Testis (tissue), 3 donors: ENCODE data around the gene ATP11A. TPM values are rescaled to one million over a fixed set of nuclear protein-coding genes. Genes with fewer than 3 reads are reported as not detected.

Experiments
- DNase-seq: peaks from one replicate; pipeline ENCODE4 v3.0.0-alpha.2; 2019
- H3K27ac ChIP-seq, 2 donors: fragments of 200-600 bp; sonication (generic); one replicate each; pipeline ENCODE4 v1.5.1; 2019
- H3K27me3 ChIP-seq: fragments of 200-600 bp; sonication (generic); one replicate; pipeline ENCODE4 v1.5.1; 2019
- H3K36me3 ChIP-seq: fragments of 200-600 bp; sonication (generic); one replicate; pipeline ENCODE4 v1.5.1; 2017; ENCODE audit warnings: low read depth; ENCODE audit errors: missing control alignments
- H3K4me1 ChIP-seq: fragments of 200-600 bp; sonication (generic); one replicate; pipeline ENCODE4 v1.5.1; 2019
- H3K4me3 ChIP-seq, 2 donors: fragments of 200-600 bp; sonication (generic); one replicate each; pipeline ENCODE4 v1.5.1; 2017 to 2019
- H3K9me3 ChIP-seq: fragments of 200-600 bp; sonication (generic); one replicate; pipeline ENCODE4 v1.5.1; 2017
- POLR2A ChIP-seq: fragments of 450-650 bp; IDR thresholded peaks from one replicate; pipeline ENCODE4 v1.6.1; 2017; ENCODE audit warnings: antibody characterized with exemption, mild to moderate bottlenecking, moderate library complexity
- WGBS, 2 donors: methylation state at CpG; one replicate each; pipeline ENCODE4 v1.1.5; 2018; 5-methylcytosine and 5-hydroxymethylcytosine counted together
- intact Hi-C: fragments of 100-400 bp; cut with DNase I; formaldehyde crosslinking; loops from one replicate; pipeline ENCODE4 v1.15.1; 2023; ENCODE audit warnings: low total_unique reads
- polyA plus RNA-seq: library from polyadenylated mRNA; stranded (reverse); fragments of 350-450 nt; fragmentation: Illumina TruSeq; extraction: RNeasy Lipid Tissue Mini Kit (QIAGEN cat#74804); gene quantifications from one replicate; pipeline ENCODE4 v1.2.3, GENCODE V29; 2014; ENCODE audit warnings: low read depth, low replicate concordance; ENCODE audit not compliant: insufficient read depth
- total RNA-seq, 2 donors: library from RNA; depleted of rRNA; stranded (reverse); fragments of >200 nt; gene quantifications; one replicate each; pipeline ENCODE4 v1.2.3, GENCODE V29; 2016
- TF ChIP-seq, protein P1 (sequence below), 3 experiments: fragments of 450-650 bp in 2 of 3; fragments of 200-600 bp in 1 of 3; sonication (generic) in 1 of 3; IDR thresholded peaks; one replicate each; pipeline ENCODE4 v1.5.1; 2016 to 2019; ENCODE audit warnings: antibody characterized with exemption in 3 of 3, mild to moderate bottlenecking in 2 of 3, moderate library complexity in 1 of 3

Gene ATP11A
- total and polyA plus RNA-seq, 3 donors from 2014 or later, result 34.4 to 122 (median 112) TPM

- TF ChIP-seq, protein P1, sequence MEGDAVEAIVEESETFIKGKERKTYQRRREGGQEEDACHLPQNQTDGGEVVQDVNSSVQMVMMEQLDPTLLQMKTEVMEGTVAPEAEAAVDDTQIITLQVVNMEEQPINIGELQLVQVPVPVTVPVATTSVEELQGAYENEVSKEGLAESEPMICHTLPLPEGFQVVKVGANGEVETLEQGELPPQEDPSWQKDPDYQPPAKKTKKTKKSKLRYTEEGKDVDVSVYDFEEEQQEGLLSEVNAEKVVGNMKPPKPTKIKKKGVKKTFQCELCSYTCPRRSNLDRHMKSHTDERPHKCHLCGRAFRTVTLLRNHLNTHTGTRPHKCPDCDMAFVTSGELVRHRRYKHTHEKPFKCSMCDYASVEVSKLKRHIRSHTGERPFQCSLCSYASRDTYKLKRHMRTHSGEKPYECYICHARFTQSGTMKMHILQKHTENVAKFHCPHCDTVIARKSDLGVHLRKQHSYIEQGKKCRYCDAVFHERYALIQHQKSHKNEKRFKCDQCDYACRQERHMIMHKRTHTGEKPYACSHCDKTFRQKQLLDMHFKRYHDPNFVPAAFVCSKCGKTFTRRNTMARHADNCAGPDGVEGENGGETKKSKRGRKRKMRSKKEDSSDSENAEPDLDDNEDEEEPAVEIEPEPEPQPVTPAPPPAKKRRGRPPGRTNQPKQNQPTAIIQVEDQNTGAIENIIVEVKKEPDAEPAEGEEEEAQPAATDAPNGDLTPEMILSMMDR (IDR thresholded peaks at IDR 0.05), result no peak
- no peak for TF ChIP-seq POLR2A
- Histone ChIP-seq H3K9me3 (no peaks in the 10 kb centered on the region), H3K4me1 (no peaks in the 10 kb centered on the region), H3K4me3 (no peak overlapping the region), H3K27me3 (no peaks in the 10 kb centered on the region), H3K27ac (no peak overlapping the region), H3K36me3 (no peaks in the 10 kb centered on the region)
- 92 to 93% methylated on average over 15 of the region's 15 CpGs for WGBS, 2 donors
- DNase-seq, result no peak
- intact Hi-C loops, result no loop called here
These were observed 162.6 kb downstream of the ATP11A start for GRCh38 chr13:112852392-112852791.

GRCh38 chr13:112852808-112853207, 163.0 kb downstream of the ATP11A start:
- no peak for DNase-seq
- H3K27me3 ChIP-seq, result no peaks in the 10 kb centered on the region
- WGBS, 2 donors, result 97 to 98% methylated on average over 10 of the region's 10 CpGs

GRCh38 chr13:112854321-112854720, 164.5 kb downstream of the ATP11A start:
- WGBS, 2 donors, result 95 to 98% methylated on average over 16 to 25 of the region's 25 CpGs
- H3K27me3 ChIP-seq, result no peaks in the 10 kb centered on the region
- no peaks in the 10 kb centered on the region for H3K36me3 ChIP-seq
- no peak for DNase-seq
- no peak for TF ChIP-seq POLR2A
- TF ChIP-seq, protein P1 (IDR thresholded peaks at IDR 0.05), result no peak
- intact Hi-C loops, result no loop called here
- H3K4me1 ChIP-seq, result no peaks in the 10 kb centered on the region
- H3K4me3 ChIP-seq, result no peak overlapping the region
- H3K27ac ChIP-seq, result no peak overlapping the region
- no peaks in the 10 kb centered on the region for H3K9me3 ChIP-seq

More at GRCh38 chr13:112852808-112853207, 163.0 kb downstream of the ATP11A start:
- Histone ChIP-seq H3K9me3 (no peaks in the 10 kb centered on the region), H3K36me3 (no peaks in the 10 kb centered on the region), H3K4me3 (no peak overlapping the region), H3K27ac (no peak overlapping the region), H3K4me1 (no peaks in the 10 kb centered on the region)
- TF ChIP-seq POLR2A, result no peak
- TF ChIP-seq, protein P1 (IDR thresholded peaks at IDR 0.05), result no peak
- intact Hi-C loops, result no loop called here

- Histone ChIP-seq H3K9me3 (no peaks in the 10 kb centered on the region), H3K36me3 (no peaks in the 10 kb centered on the region), H3K27ac (no peak overlapping the region), H3K4me1 (no peaks in the 10 kb centered on the region), H3K27me3 (no peaks in the 10 kb centered on the region), H3K4me3 (no peak overlapping the region)
- TF ChIP-seq, protein P1 (IDR thresholded peaks at IDR 0.05), result no peak
- TF ChIP-seq POLR2A, result no peak
- DNase-seq, result no peak
- 91 to 96% methylated on average over 10 to 21 of the region's 21 CpGs for WGBS, 2 donors
- intact Hi-C loops, result no loop called here
These were observed 166.0 kb downstream of the ATP11A start for GRCh38 chr13:112855859-112856258.

DNA sequence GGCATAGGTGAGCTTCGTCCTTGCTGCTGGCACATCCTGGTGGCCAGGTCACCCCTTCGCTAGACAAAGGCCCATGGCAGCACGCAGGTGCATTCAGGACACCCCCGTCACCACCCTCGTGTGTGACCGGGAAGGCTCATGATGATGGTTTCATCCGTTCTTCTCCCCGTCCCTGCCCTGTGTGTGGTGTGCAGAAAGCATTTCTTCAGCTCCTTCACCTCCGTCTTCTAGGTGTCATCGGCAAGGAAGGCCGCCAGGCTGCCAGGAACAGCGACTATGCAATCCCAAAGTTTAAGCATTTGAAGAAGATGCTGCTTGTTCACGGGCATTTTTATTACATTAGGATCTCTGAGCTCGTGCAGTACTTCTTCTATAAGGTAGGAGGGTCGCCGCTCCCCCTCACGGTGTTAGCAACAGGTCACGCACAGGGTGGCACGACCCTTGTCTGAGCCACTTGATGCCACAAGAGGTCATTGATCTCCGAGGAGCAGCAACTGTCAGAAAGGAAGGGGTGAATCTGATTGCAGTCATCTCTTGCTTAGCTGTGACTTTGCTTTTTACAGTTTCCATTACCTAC, 168.2 kb downstream of the ATP11A start:
- H3K27me3 ChIP-seq, result no peaks in the 10 kb centered on the region
- H3K9me3 ChIP-seq, result no peaks in the 10 kb centered on the region
- intact Hi-C loops, result no loop called here
- H3K4me3 ChIP-seq, result no peak overlapping the region
- no peak overlapping the region for H3K27ac ChIP-seq
- TF ChIP-seq, protein P1 (IDR thresholded peaks at IDR 0.05), result no peak
- no peak for TF ChIP-seq POLR2A
- H3K4me1 ChIP-seq, result no peaks in the 10 kb centered on the region
- no peaks in the 10 kb centered on the region for H3K36me3 ChIP-seq
- WGBS, 2 donors, result 93 to 94% methylated on average over 19 to 20 of the region's 20 CpGs
- DNase-seq, result no peak
